Measurements from ENCODE around the gene PTPN3.

The PTPN3 gene

DNA sequence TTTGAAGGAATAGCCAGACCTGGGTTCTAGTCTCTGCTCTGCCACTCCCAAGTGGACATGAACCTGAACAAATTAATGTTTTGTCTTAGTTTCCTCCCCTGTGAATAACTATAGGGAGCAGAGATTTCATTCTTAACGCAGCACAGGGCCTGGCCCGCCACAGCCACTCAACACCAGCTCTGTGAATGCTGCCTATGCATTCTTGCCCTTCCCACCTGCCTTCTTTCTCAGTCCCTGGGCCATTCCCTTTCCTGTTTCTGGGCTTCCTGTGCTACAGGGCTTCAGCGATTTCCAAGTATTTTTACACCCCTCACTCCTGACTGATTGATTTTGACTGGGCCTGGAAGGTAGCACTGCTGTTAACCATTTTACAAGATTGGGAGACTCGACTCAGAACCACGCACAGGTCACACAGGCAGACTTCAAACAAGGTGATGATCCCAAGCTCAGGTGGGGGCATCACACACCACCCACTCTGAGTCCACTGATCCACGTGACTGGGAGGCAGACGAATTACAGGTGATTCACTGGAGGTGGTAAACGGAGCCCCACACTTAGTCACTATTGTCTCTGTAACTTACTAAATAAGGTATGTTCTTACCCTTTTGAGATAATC, 21.4 kb downstream of the PTPN3 start:
- no peak for TF ChIP-seq POLR2AphosphoS5 (IDR thresholded peaks at IDR 0.05; ENCODE audit: borderline replicate concordance, low read depth, low read length)
- TF ChIP-seq EZH2 (IDR thresholded peaks at IDR 0.05), result no peak
- no peak for TF ChIP-seq FOXP2 (optimal IDR thresholded peaks at IDR 0.05; ENCODE audit: control extremely low read depth, extremely low read length, insufficient read depth)
- Histone ChIP-seq H3K27ac (no peak overlapping the region), H3K4me3 (no peak overlapping the region), H3K9me3 (ENCODE audit: low read depth, low read length) (no peaks in the 10 kb centered on the region), H3K36me3 (ENCODE audit: insufficient read depth, low read length) (no peaks in the 10 kb centered on the region), H3K9ac (ENCODE audit: insufficient read length) (no peak overlapping the region)
- no peak for DNase-seq (ENCODE audit: low read depth, low spot score)

DNA sequence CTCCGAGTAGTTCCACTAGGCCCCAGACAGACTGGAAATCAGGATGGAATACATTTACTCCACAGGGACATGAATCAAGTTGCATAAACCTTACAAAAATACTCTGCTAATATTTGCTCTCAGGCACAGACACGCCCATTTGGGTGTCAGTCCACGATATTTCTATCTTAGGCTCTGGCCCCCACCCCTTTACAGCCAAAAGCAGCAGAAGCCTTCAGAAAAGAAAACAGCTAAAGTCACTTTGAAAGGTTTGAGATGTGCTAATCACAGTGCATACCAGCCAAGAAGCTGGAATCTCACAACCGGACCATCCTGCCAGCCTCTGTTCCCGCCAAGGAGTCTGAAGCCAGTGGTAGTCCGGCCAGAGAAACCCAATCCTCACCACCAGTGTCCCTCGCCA, 22.6 kb downstream of the PTPN3 start:
- no peak overlapping the region for H3K27ac ChIP-seq
- no peak for DNase-seq (ENCODE audit: low read depth, low spot score)
- TF ChIP-seq EZH2 (IDR thresholded peaks at IDR 0.05), result no peak
- TF ChIP-seq POLR2AphosphoS5 (IDR thresholded peaks at IDR 0.05; ENCODE audit: borderline replicate concordance, low read depth, low read length), result no peak
- TF ChIP-seq FOXP2 (optimal IDR thresholded peaks at IDR 0.05; ENCODE audit: control extremely low read depth, extremely low read length, insufficient read depth), result no peak
- H3K9me3 ChIP-seq (ENCODE audit: low read depth, low read length), result no peaks in the 10 kb centered on the region
- no peak overlapping the region for H3K4me3 ChIP-seq
- H3K36me3 ChIP-seq (ENCODE audit: insufficient read depth, low read length), result no peaks in the 10 kb centered on the region
- H3K9ac ChIP-seq (ENCODE audit: insufficient read length), result no peak overlapping the region

DNA sequence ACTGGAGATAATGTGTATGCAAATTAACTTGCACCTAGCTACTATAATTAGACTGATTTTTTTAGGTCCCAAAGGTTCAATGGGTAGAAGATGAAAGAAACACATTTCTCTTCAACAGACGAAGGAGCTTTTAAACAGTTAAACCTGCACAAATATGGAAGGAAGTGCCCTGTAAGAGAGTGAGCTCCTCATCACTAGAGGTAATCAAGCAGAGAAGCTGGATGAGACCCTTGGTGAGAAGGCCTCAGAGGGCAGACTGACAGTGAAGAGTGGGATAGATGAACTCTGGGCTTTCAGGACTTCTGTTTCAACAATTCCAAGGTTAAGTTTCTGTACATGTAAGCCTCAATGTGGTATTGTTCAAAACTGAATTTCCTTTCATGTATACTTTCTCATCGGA, 23.2 kb downstream of the PTPN3 start:
- TF ChIP-seq EZH2 (IDR thresholded peaks at IDR 0.05), result no peak
- TF ChIP-seq FOXP2 (optimal IDR thresholded peaks at IDR 0.05; ENCODE audit: control extremely low read depth, extremely low read length, insufficient read depth), result no peak
- no peak for TF ChIP-seq POLR2AphosphoS5 (IDR thresholded peaks at IDR 0.05; ENCODE audit: borderline replicate concordance, low read depth, low read length)
- Histone ChIP-seq H3K36me3 (ENCODE audit: insufficient read depth, low read length) (no peaks in the 10 kb centered on the region), H3K9me3 (ENCODE audit: low read depth, low read length) (no peaks in the 10 kb centered on the region), H3K4me3 (no peak overlapping the region), H3K27ac (no peak overlapping the region), H3K9ac (ENCODE audit: insufficient read length) (no peak overlapping the region)
- no peak for DNase-seq (ENCODE audit: low read depth, low spot score)

DNA sequence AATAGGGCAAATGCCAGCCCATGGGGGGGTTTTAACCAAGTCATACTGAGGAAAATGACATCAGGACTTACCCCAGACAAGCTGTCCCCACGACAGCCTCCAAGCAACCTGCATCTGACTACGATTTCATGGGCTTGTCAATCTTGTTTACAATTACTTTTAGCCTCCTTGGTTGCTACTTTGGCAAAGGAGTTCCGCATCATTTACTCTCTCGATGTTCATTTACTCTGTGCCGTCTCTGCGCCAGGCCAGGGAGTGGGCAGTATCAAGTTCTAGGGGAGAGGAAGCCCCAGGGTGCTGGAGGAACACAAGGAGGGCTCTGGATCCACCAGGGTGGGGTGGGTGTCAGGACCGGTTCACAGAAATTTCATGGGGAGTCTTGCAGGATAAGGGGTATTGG, 23.9 kb downstream of the PTPN3 start:
- Histone ChIP-seq H3K27ac (no peak overlapping the region), H3K36me3 (ENCODE audit: insufficient read depth, low read length) (no peaks in the 10 kb centered on the region), H3K4me3 (no peak overlapping the region), H3K9me3 (ENCODE audit: low read depth, low read length) (no peaks in the 10 kb centered on the region), H3K9ac (ENCODE audit: insufficient read length) (no peak overlapping the region)
- TF ChIP-seq FOXP2 (optimal IDR thresholded peaks at IDR 0.05; ENCODE audit: control extremely low read depth, extremely low read length, insufficient read depth) (no peak), EZH2 (IDR thresholded peaks at IDR 0.05) (no peak), POLR2AphosphoS5 (IDR thresholded peaks at IDR 0.05; ENCODE audit: borderline replicate concordance, low read depth, low read length) (no peak)
- no peak for DNase-seq (ENCODE audit: low read depth, low spot score)

DNA sequence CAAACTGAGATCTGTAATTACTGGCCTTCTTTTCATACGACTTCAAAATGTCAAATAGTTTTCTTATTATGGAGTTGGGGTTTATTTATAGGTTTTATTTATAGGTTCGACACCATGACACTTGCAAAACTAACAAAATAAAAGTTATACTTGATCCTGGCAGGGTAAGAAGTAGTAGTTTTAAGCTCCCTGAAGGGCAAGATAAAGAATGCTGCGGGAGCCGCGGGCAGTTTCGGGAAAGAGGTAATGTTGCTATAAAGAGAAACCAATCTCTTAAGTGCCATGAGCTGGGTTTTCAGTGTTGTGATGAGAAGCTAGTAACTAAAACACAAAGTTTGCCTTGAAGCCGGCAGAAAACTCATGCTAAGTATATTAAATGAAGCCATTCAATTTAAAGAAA, 24.8 kb downstream of the PTPN3 start:
- H3K9me3 ChIP-seq (ENCODE audit: low read depth, low read length), result no peaks in the 10 kb centered on the region
- H3K36me3 ChIP-seq (ENCODE audit: insufficient read depth, low read length), result no peaks in the 10 kb centered on the region
- TF ChIP-seq FOXP2 (optimal IDR thresholded peaks at IDR 0.05; ENCODE audit: control extremely low read depth, extremely low read length, insufficient read depth) (no peak), POLR2AphosphoS5 (IDR thresholded peaks at IDR 0.05; ENCODE audit: borderline replicate concordance, low read depth, low read length) (no peak), EZH2 (IDR thresholded peaks at IDR 0.05) (no peak)
- no peak overlapping the region for H3K4me3 ChIP-seq
- DNase-seq (ENCODE audit: low read depth, low spot score), result no peak
- H3K9ac ChIP-seq (ENCODE audit: insufficient read length), result no peak overlapping the region
- no peak overlapping the region for H3K27ac ChIP-seq

DNA sequence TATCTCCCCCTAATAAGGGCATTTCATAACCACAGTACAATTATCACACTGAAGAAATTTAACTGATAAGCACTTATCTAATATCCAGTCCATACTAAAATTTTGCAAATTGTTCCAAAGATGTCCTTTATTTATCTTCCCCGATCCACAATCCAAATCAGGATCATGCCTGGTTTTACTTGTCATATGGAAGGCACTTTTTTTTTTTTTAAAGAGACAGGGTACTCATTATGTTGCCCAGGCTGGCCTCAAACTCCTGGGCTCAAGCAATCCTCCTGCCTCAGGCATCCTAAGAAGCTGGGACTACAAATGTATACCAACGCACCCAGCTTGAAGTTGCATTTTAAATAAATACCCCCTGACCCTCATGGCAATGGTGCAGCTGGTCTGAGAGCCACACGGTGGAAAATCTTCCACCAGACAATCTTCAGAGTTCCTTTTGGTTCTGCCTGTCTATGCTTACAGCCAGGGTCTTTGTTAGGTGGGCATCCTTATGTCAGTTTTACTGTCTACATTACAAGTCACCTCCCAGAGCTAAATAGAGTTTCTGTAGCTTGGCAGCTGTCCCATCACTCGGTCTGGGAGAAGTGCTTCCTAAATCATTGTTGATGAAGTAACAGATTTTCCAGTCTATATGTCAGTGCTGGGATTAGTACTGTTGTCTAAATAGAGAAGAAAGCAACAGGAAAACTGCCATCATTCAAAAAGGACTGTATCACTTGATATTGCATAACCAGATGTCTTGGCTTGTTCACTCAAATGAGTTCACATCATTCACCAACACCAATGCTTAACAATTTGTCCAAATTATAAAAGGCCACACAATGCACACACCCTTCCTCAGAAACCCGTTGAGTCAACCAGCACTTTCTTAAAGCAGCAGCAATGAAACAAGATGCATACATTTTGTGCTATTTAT, 26.4 kb downstream of the PTPN3 start:
- Histone ChIP-seq H3K9me3 (ENCODE audit: low read depth, low read length) (no peaks in the 10 kb centered on the region), H3K27ac (no peak overlapping the region), H3K36me3 (ENCODE audit: insufficient read depth, low read length) (no peaks in the 10 kb centered on the region), H3K4me3 (no peak overlapping the region), H3K9ac (ENCODE audit: insufficient read length) (no peak overlapping the region)
- DNase-seq (ENCODE audit: low read depth, low spot score), result no peak
- TF ChIP-seq FOXP2 (optimal IDR thresholded peaks at IDR 0.05; ENCODE audit: control extremely low read depth, extremely low read length, insufficient read depth) (no peak), POLR2AphosphoS5 (IDR thresholded peaks at IDR 0.05; ENCODE audit: borderline replicate concordance, low read depth, low read length) (no peak), EZH2 (IDR thresholded peaks at IDR 0.05) (no peak)

DNA sequence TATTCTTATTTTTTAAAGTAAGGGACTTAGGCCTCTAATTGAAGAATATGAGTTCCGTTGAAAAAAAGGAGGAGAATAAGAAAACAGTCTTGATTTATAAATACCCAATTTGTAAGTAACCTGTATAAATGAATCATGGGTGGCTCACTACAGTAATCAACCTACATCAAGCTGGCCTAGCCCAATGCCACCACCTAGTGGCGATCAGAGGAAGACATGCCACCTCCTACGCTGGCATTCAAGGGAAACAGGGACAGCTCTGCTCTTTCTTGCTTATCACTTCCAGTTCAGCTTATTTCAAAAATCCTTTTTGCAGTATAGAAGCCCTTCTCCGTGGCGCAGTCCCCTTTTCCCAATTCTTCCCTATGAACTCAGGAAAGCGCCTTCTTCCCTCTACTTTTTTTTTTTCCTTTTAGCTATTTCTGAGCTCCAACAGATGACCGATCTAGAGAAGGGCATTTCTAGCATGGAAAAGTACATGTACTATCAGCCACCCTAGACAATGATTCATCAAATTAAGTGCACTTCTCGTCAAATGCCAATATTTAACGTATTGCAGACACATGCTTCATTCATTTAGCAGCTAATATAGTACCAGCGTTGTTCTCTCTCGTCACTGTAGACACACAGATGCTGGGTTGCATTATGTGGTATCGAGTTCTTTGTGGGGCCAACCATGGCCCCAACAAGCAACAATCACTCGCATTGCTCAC, 28.3 kb downstream of the PTPN3 start:
- H3K9ac ChIP-seq (ENCODE audit: insufficient read length), result no peak overlapping the region
- peak; percentile 70 for DNase-seq (ENCODE audit: low read depth, low spot score)

DNA sequence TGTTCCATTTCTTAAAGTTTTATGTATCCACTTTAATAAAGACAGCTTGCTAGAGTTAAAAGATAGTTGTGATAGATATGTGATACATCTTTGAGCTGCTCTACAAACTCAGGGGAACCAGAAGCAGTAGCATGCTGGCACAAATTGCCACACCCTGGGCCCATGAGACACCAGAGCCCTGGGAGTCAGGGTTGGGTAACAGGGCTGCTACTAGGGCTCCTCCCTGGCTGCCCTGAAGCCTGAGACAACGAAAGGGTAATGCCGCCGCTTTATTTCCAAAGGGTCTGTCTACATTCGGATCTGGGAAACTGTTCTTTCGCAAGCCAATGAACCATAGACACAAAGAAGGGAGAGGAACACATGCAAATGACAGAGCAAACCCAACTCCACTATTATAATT, 29.2 kb downstream of the PTPN3 start:
- DNase-seq (ENCODE audit: low read depth, low spot score), result no peak
- Histone ChIP-seq H3K9ac (ENCODE audit: insufficient read length) (no peak overlapping the region), H3K36me3 (ENCODE audit: insufficient read depth, low read length) (no peaks in the 10 kb centered on the region), H3K4me3 (no peak overlapping the region), H3K27ac (no peak overlapping the region), H3K9me3 (ENCODE audit: low read depth, low read length) (no peaks in the 10 kb centered on the region)
- TF ChIP-seq FOXP2 (optimal IDR thresholded peaks at IDR 0.05; ENCODE audit: control extremely low read depth, extremely low read length, insufficient read depth) (no peak), POLR2AphosphoS5 (IDR thresholded peaks at IDR 0.05; ENCODE audit: borderline replicate concordance, low read depth, low read length) (no peak), EZH2 (IDR thresholded peaks at IDR 0.05) (no peak)

More for the DNA sequence above, 28.3 kb downstream of the PTPN3 start:
- no peak for TF ChIP-seq FOXP2 (optimal IDR thresholded peaks at IDR 0.05; ENCODE audit: control extremely low read depth, extremely low read length, insufficient read depth)
- TF ChIP-seq POLR2AphosphoS5 (IDR thresholded peaks at IDR 0.05; ENCODE audit: borderline replicate concordance, low read depth, low read length), result no peak
- no peak for TF ChIP-seq EZH2 (IDR thresholded peaks at IDR 0.05)
- Histone ChIP-seq H3K9me3 (ENCODE audit: low read depth, low read length) (no peaks in the 10 kb centered on the region), H3K27ac (no peak overlapping the region), H3K4me3 (no peak overlapping the region), H3K36me3 (ENCODE audit: insufficient read depth, low read length) (no peaks in the 10 kb centered on the region)

Data from SK-N-MC (cell line).